HG03095 (cell line): ENCODE measurements around the gene MGME1.

Experiments
- ATAC-seq: cut with Tn5 transposase; IDR thresholded peaks from one replicate; pipeline ENCODE4 v1.9.1; 2021; ENCODE audit warnings: moderate library complexity; ENCODE audit not compliant: unreplicated experiment

Gene MGME1

GRCh38 chr20:17992224-17992637, 23.4 kb downstream of the MGME1 start:
- ATAC-seq, result peak; percentile 59

- ATAC-seq, result no peak
Measured at GRCh38 chr20:17992847-17993513, 24.2 kb downstream of the MGME1 start.

GRCh38 chr20:17993546-17993945, 24.7 kb downstream of the MGME1 start:
- ATAC-seq, result no peak

- no peak for ATAC-seq
Measured at GRCh38 chr20:17995967-17996819, 27.4 kb downstream of the MGME1 start.

- no peak for ATAC-seq
Measured at GRCh38 chr20:17998446-17998845, 29.6 kb downstream of the MGME1 start.

- ATAC-seq, result no peak
Measured at GRCh38 chr20:17999566-17999965, 30.7 kb downstream of the MGME1 start.

- no peak for ATAC-seq
Measured at GRCh38 chr20:18001131-18001921, 32.5 kb downstream of the MGME1 start.

- ATAC-seq, result no peak
Measured at GRCh38 chr20:18003897-18004296, 35.1 kb downstream of the MGME1 start.

- ATAC-seq, result no peak
Measured at GRCh38 chr20:18004384-18005031, 35.7 kb downstream of the MGME1 start.

GRCh38 chr20:18005170-18005989, 36.6 kb downstream of the MGME1 start:
- ATAC-seq, result peak; percentile 97

- no peak for ATAC-seq
Measured at GRCh38 chr20:18005990-18006364, 37.2 kb downstream of the MGME1 start.

- ATAC-seq, result no peak
Measured at GRCh38 chr20:18006684-18007083, 37.9 kb downstream of the MGME1 start.

GRCh38 chr20:18007534-18008292, 38.9 kb downstream of the MGME1 start:
- no peak for ATAC-seq

- no peak for ATAC-seq
Measured at GRCh38 chr20:18009116-18009515, 40.3 kb downstream of the MGME1 start.

GRCh38 chr20:18011482-18011881, 42.7 kb downstream of the MGME1 start:
- no peak for ATAC-seq

GRCh38 chr20:18011951-18012645, 43.3 kb downstream of the MGME1 start:
- ATAC-seq, result no peak

GRCh38 chr20:18012901-18013300, 44.1 kb downstream of the MGME1 start:
- ATAC-seq, result no peak

GRCh38 chr20:18014411-18014810, 45.6 kb downstream of the MGME1 start:
- ATAC-seq, result no peak

- no peak for ATAC-seq
Measured at GRCh38 chr20:18016772-18017171, 48.0 kb downstream of the MGME1 start.
